ENCODE data around the gene CSH2. TPM values are rescaled to one million over a fixed set of nuclear protein-coding genes. Genes with fewer than 3 reads are reported as not detected.
"Not testable (repeated sequence)": the region's sequence is repeated elsewhere in the genome, so short reads cannot be mapped to it uniquely, and the experiment has no call there.

Gene CSH2
- total and polyA plus RNA-seq, 5 donors from 2014 or later: 3.8 TPM; not detected in 4

DNA sequence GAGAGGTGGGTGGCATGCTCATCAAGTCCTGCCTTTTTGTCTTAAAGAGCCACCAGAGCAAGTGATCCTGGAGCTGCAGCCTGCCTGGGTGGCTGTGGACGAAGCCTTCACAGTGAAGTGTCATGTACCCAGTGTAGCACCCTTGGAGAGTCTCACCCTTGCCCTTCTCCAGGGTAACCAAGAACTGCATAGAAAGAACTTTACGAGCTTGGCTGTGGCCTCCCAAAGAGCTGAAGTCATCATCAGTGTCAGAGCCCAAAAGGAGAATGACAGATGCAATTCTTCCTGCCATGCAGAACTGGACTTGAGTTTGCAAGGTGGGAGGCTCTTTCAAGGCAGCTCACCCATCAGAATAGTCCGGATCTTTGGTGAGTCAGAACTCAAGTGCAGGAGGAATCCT lies 14.2 kb downstream of the CSH2 start:
- no peak for ATAC-seq (ENCODE audit: low read depth in 2 of 2)

DNA sequence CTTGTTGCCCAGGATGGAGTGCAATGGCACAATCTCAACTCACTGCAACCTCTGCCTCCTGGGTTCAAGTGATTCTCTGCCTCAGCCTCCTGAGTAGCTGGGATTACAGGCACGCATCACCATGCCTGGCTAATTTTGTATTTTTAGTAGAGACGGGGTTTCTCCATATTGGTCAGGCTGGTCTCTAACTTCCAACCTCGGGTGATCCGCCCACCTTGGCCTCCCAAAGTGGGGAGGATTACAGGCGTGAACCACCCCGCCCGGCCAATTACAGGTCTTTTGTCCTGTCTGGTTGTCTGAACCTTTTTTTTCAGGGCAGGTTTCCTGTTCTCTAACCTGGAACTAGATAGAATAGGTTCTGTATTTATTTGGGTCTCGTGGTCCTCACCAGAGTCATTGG lies 17.1 kb downstream of the CSH2 start:
- H3K27me3 Mint-ChIP-seq: peaks cover 35% of the 10 kb centered on the region
- not testable (repeated sequence) for H3K36me3 ChIP-seq (ENCODE audit: control insufficient read depth, insufficient read depth, low read length); H3K4me1 Mint-ChIP-seq; H3K4me1 ChIP-seq (ENCODE audit: control insufficient read depth, insufficient read depth, low read length, poor library complexity, severe bottlenecking); H3K27ac Mint-ChIP-seq; H3K36me3 Mint-ChIP-seq; H3K4me3 Mint-ChIP-seq; H3K4me3 ChIP-seq (ENCODE audit: low read depth, low read length); H3K9me3 Mint-ChIP-seq; ATAC-seq (ENCODE audit: low read depth in 2 of 2); H3K27me3 ChIP-seq (ENCODE audit: control insufficient read depth, insufficient read depth, low read length); H3K27ac ChIP-seq (ENCODE audit: insufficient read depth, low read length, poor library complexity, severe bottlenecking); DNase-seq; H3K9me3 ChIP-seq (ENCODE audit: control insufficient read depth in 2 of 2, low read length in 2 of 2)

More for the DNA sequence above, 14.2 kb downstream of the CSH2 start:
- H3K27me3 Mint-ChIP-seq: peaks cover 40% of the 10 kb centered on the region
- no peak overlapping the region for H3K27ac ChIP-seq (ENCODE audit: insufficient read depth, low read length, poor library complexity, severe bottlenecking)
- no peak overlapping the region for H3K4me3 Mint-ChIP-seq
- H3K36me3 Mint-ChIP-seq: no peaks in the 10 kb centered on the region
- H3K4me1 Mint-ChIP-seq: no peaks in the 10 kb centered on the region
- H3K9me3 Mint-ChIP-seq: no peaks in the 10 kb centered on the region
- no peak for DNase-seq
- H3K4me1 ChIP-seq (ENCODE audit: control insufficient read depth, insufficient read depth, low read length, poor library complexity, severe bottlenecking): no peaks in the 10 kb centered on the region
- H3K9me3 ChIP-seq (ENCODE audit: control insufficient read depth in 2 of 2, low read length in 2 of 2): no peaks in the 10 kb centered on the region
- no peaks in the 10 kb centered on the region for H3K36me3 ChIP-seq (ENCODE audit: control insufficient read depth, insufficient read depth, low read length)
- no peak overlapping the region for H3K4me3 ChIP-seq (ENCODE audit: low read depth, low read length)
- no peak overlapping the region for H3K27ac Mint-ChIP-seq
- H3K27me3 ChIP-seq (ENCODE audit: control insufficient read depth, insufficient read depth, low read length): no peaks in the 10 kb centered on the region

DNA sequence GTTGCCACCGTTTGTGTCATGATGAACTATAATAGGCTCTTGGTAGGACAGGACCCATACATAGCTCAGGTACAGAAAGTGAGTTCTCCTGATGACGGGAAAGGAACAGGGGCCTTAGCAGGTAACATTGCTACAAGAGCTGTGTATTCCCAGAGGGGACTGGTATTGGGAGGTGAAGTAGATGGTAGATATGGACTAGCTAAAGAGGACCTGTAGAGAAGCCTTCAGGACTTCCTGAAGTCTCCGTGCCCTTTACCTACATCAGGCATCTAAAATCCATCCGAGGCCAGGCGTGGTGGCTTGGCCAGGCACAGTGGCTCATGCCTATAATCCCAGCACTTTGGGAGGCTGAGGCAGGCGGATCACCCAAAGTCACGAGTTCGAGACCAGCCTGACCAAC lies 18.3 kb downstream of the CSH2 start:
- Mint-ChIP-seq H3K4me3 (peak overlapping the region in 1 of 4 donors; percentile 34), H3K9me3 (no peaks in the 10 kb centered on the region), H3K36me3 (no peaks in the 10 kb centered on the region), H3K27ac (no peak overlapping the region), H3K27me3 (peaks cover 31% of the 10 kb centered on the region), H3K4me1 (peaks cover 0 to 4% (median 2%) of the 10 kb centered on the region in 4 donors)
- DNase-seq (no peak), ATAC-seq (ENCODE audit: low read depth in 2 of 2) (no peak)
- Histone ChIP-seq H3K27ac (ENCODE audit: insufficient read depth, low read length, poor library complexity, severe bottlenecking) (no peak overlapping the region), H3K9me3 (ENCODE audit: control insufficient read depth in 2 of 2, low read length in 2 of 2) (no peaks in the 10 kb centered on the region), H3K4me1 (ENCODE audit: control insufficient read depth, insufficient read depth, low read length, poor library complexity, severe bottlenecking) (no peaks in the 10 kb centered on the region), H3K27me3 (ENCODE audit: control insufficient read depth, insufficient read depth, low read length) (no peaks in the 10 kb centered on the region), H3K4me3 (ENCODE audit: low read depth, low read length) (no peak overlapping the region), H3K36me3 (ENCODE audit: control insufficient read depth, insufficient read depth, low read length) (no peaks in the 10 kb centered on the region)

DNA sequence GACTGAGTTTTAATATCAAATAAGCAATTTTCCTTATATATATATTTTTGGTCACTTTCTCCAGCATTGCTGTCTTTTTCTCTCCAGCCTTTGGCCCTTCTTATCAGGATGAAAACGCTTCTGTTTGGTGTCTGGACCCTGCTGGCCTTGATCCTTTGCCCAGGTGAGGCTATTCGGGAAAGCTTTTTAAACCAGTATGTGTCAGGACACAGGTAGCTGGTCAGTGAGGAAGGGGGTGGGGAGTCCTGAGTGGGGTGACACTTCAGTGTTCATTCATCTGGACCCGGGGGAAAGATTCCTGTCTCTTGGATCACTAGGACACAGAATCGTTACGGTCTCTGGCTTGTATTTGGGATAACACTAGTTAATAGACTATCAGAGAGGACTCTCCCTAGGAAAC lies 18.8 kb downstream of the CSH2 start:
- ATAC-seq (ENCODE audit: low read depth in 2 of 2): no peak
- H3K4me1 Mint-ChIP-seq: peaks cover 0 to 6% (median 2%) of the 10 kb centered on the region in 4 donors
- H3K27ac Mint-ChIP-seq: peak overlapping the region in 1 of 3 donors; percentile 48
- H3K36me3 Mint-ChIP-seq: no peaks in the 10 kb centered on the region
- H3K4me3 Mint-ChIP-seq: peak overlapping the region in 1 of 4 donors; percentile 34
- DNase-seq: no peak
- no peaks in the 10 kb centered on the region for H3K9me3 Mint-ChIP-seq
- H3K27me3 Mint-ChIP-seq: peaks cover 31% of the 10 kb centered on the region
- Histone ChIP-seq H3K36me3 (ENCODE audit: control insufficient read depth, insufficient read depth, low read length) (no peaks in the 10 kb centered on the region), H3K4me1 (ENCODE audit: control insufficient read depth, insufficient read depth, low read length, poor library complexity, severe bottlenecking) (no peaks in the 10 kb centered on the region), H3K4me3 (ENCODE audit: low read depth, low read length) (no peak overlapping the region), H3K9me3 (ENCODE audit: control insufficient read depth in 2 of 2, low read length in 2 of 2) (no peaks in the 10 kb centered on the region), H3K27ac (ENCODE audit: insufficient read depth, low read length, poor library complexity, severe bottlenecking) (no peak overlapping the region), H3K27me3 (ENCODE audit: control insufficient read depth, insufficient read depth, low read length) (no peaks in the 10 kb centered on the region)

DNA sequence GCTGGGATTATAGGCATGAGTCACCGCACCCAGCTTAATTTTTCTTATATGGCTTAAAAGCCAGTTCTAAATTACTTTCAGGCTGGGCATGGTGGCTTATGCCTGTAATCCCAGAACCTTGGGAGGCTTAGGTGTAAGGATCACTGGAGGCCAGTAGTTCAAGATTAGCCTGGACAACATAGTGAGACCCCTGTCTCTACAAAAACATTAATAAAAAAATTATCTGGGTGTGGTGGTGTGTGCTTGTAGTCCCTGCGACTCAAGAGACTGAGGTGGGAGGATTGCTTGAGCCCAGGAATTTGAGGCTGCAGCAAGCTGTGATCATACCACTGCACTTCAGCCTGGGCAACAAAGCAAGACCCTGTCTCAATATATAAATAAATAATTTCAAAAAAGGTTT lies 20.2 kb downstream of the CSH2 start:
- Mint-ChIP-seq H3K9me3 (peaks cover 0 to 3% (median 0%) of the 10 kb centered on the region in 7 donors), H3K27ac (no peak overlapping the region), H3K27me3 (peaks cover 32% of the 10 kb centered on the region), H3K4me3 (no peak overlapping the region), H3K4me1 (peaks cover 0 to 18% (median 6%) of the 10 kb centered on the region in 4 donors), H3K36me3 (no peaks in the 10 kb centered on the region)
- Histone ChIP-seq H3K36me3 (ENCODE audit: control insufficient read depth, insufficient read depth, low read length) (no peaks in the 10 kb centered on the region), H3K27me3 (ENCODE audit: control insufficient read depth, insufficient read depth, low read length) (no peaks in the 10 kb centered on the region), H3K27ac (ENCODE audit: insufficient read depth, low read length, poor library complexity, severe bottlenecking) (no peak overlapping the region), H3K4me3 (ENCODE audit: low read depth, low read length) (no peak overlapping the region), H3K4me1 (ENCODE audit: control insufficient read depth, insufficient read depth, low read length, poor library complexity, severe bottlenecking) (no peaks in the 10 kb centered on the region), H3K9me3 (ENCODE audit: control insufficient read depth in 2 of 2, low read length in 2 of 2) (no peaks in the 10 kb centered on the region)
- no peak for ATAC-seq (ENCODE audit: low read depth in 2 of 2)
- no peak for DNase-seq

DNA sequence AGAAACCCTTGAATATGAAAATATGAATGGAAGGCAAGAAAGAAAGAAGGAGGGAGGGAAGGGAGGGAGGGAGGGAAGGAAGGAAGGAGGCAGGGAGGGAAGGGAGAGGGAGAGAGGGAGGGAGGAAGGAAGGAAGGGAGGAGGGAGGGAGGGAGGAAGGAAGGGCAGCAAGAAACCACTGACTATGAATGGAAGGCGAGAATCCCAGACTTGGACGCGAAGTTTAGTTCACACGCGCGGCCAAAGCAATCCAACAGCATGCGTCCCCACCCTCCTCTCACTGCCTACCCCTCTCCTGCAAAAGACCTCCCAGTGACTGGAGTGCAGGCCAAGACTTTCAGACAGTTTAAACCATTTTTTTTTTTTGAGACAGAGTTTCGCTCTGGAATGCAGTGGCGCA lies 23.1 kb downstream of the CSH2 start:
- Histone ChIP-seq H3K27me3 (ENCODE audit: control insufficient read depth, insufficient read depth, low read length) (no peaks in the 10 kb centered on the region), H3K36me3 (ENCODE audit: control insufficient read depth, insufficient read depth, low read length) (no peaks in the 10 kb centered on the region), H3K4me1 (ENCODE audit: control insufficient read depth, insufficient read depth, low read length, poor library complexity, severe bottlenecking) (no peaks in the 10 kb centered on the region), H3K4me3 (ENCODE audit: low read depth, low read length) (no peak overlapping the region), H3K27ac (ENCODE audit: insufficient read depth, low read length, poor library complexity, severe bottlenecking) (no peak overlapping the region), H3K9me3 (ENCODE audit: control insufficient read depth in 2 of 2, low read length in 2 of 2) (no peaks in the 10 kb centered on the region)
- Mint-ChIP-seq H3K36me3 (no peaks in the 10 kb centered on the region), H3K27me3 (peaks cover 21% of the 10 kb centered on the region), H3K4me3 (no peak overlapping the region), H3K27ac (no peak overlapping the region), H3K9me3 (peaks cover 0 to 4% (median 0%) of the 10 kb centered on the region in 7 donors), H3K4me1 (peaks cover 10 to 25% (median 12%) of the 10 kb centered on the region in 4 donors)
- no peak for ATAC-seq (ENCODE audit: low read depth in 2 of 2)
- DNase-seq: no peak

DNA sequence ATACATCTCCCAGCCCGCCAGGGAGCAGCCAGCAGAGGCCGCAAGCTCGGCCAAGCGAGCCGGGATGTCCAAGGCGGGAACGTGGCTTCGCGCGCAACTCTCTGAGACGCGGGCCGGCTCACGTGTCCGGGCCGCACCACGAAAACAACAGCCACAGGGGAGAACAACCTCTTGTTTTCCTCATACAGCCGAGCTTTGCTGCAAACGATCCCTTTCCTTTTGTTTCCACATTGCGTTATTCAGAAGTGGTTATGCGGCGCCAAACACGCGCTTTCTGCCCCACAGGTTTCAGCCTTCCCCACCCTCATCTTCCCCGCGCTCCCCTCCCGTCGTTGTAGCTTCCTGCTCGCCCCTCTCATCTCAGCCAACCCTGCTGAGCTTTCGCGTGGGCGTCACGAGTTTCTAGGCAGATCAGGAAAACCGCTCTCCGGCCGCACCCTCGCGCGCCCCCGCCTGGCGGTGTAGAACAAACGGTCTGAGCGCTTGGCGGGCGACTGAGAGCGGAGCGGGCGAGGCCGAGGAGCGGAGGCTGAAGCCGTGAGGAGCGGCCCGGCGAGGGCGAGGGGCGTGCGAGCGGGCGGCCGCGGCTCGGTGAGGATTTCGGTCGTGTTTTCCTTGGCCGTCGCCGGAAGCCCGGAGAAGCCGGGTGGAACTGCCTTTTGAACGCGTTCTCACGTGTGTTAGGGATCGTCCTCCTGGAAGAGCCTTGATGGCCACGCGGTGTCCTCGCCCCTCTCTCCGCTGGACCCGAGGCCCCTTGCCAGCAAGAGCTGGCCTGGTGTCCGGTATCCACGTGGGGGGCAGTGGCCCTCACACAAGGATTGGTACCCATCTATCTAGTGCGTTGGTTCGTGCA lies 24.4 kb downstream of the CSH2 start:
- DNase-seq: peak; percentile 88 to 96 (median 92)
- Histone ChIP-seq H3K4me3 (ENCODE audit: low read depth, low read length) (peak overlapping the region; percentile 53), H3K9me3 (ENCODE audit: control insufficient read depth in 2 of 2, low read length in 2 of 2) (no peaks in the 10 kb centered on the region), H3K27me3 (ENCODE audit: control insufficient read depth, insufficient read depth, low read length) (no peaks in the 10 kb centered on the region), H3K27ac (ENCODE audit: insufficient read depth, low read length, poor library complexity, severe bottlenecking) (peak overlapping the region; percentile 37), H3K36me3 (ENCODE audit: control insufficient read depth, insufficient read depth, low read length) (no peaks in the 10 kb centered on the region), H3K4me1 (ENCODE audit: control insufficient read depth, insufficient read depth, low read length, poor library complexity, severe bottlenecking) (no peaks in the 10 kb centered on the region)
- Mint-ChIP-seq H3K9me3 (peaks cover 0 to 4% (median 0%) of the 10 kb centered on the region in 7 donors), H3K4me1 (peaks cover 10 to 28% (median 14%) of the 10 kb centered on the region in 4 donors), H3K27ac (peak overlapping the region; percentile 90 to 97 (median 96)), H3K36me3 (no peaks in the 10 kb centered on the region), H3K27me3 (peaks cover 10% of the 10 kb centered on the region), H3K4me3 (peak overlapping the region; percentile 47 to 91 (median 73))
- ATAC-seq (ENCODE audit: low read depth in 2 of 2): peak; percentile 95 to 97

All from CD4-positive, CD25-positive, alpha-beta regulatory T cell (primary cell).